B cell (primary cell): ENCODE data around the gene ZNHIT2. TPM values are rescaled to one million over a fixed set of nuclear protein-coding genes. Genes with fewer than 3 reads are reported as not detected.
A peak's percentile ranks its signal among the peaks of the same experiment; 100 is the strongest.

Experiments used
- ATAC-seq: fragments of 200-7000 bp; cut with Tn5 transposase; one replicate; pipeline ENCODE4 v1.10.0; 2021; ENCODE audit warnings: low read depth, mild to moderate bottlenecking, moderate number of reproducible peaks, moderate library complexity
- CTCF ChIA-PET: fragments of 350-600 bp; sonication (Branson Sonifier 250); formaldehyde crosslinking; loops from one replicate; lab custom pipeline; 2021; ENCODE audit warnings: antibody characterized with exemption, inconsistent platforms; lab: Charles Lee
- POLR2A ChIA-PET: fragments of 350-600 bp; sonication (Branson Sonifier 250); formaldehyde crosslinking; loops from one replicate; lab custom pipeline; 2021; ENCODE audit warnings: antibody characterized with exemption; lab: Charles Lee
- DNase-seq: peaks from one replicate; pipeline ENCODE4 v3.0.0; 2013
- H2AFZ ChIP-seq: 2 replicates; pipeline ENCODE4 v1.6.1; 2012; ENCODE audit warnings: mild to moderate bottlenecking, low read depth, low read length; ENCODE audit not compliant: insufficient read depth, poor library complexity, severe bottlenecking
- H3K27ac ChIP-seq, 2 donors: 1 replicate in 1 of 2; 2 replicates in 1 of 2; pipeline ENCODE4 v1.5.1; 2012 to 2013; ENCODE audit warnings: low read length in 2 of 2, mild to moderate bottlenecking in 2 of 2, moderate library complexity in 1 of 2
- H3K27me3 ChIP-seq, 4 experiments: fragments of 200-600 bp in 1 of 4; sonication (generic) in 1 of 4; replicated peaks in 1 of 4; 1 replicate in 2 of 4; 2 replicates in 2 of 4; pipeline versions ENCODE4 v1.6.1 to v1.7.0; 2013 to 2016; ENCODE audit warnings: low read length in 3 of 4, mild to moderate bottlenecking in 2 of 4, mixed read lengths in 1 of 4, moderate library complexity in 1 of 4; ENCODE audit not compliant: insufficient read depth in 4 of 4, control insufficient read depth in 3 of 4; ENCODE audit errors: control extremely low read depth in 1 of 4
- H3K36me3 ChIP-seq, 2 experiments: replicated peaks in 1 of 2; 1 replicate in 1 of 2; 2 replicates in 1 of 2; pipeline versions ENCODE4 v1.6.1 to v1.7.1; 2013; ENCODE audit warnings: low read length in 1 of 2; ENCODE audit not compliant: insufficient read depth in 2 of 2, control insufficient read depth in 1 of 2; ENCODE audit errors: control extremely low read depth in 1 of 2, extremely low read depth in 1 of 2
- H3K4me1 ChIP-seq, 2 donors: fragments of 200-600 bp in 1 of 2; sonication (generic) in 1 of 2; 1 replicate in 1 of 2; 2 replicates in 1 of 2; pipeline versions ENCODE4 v1.5.1 to v1.6.1; 2013 to 2017; ENCODE audit warnings: low read length in 2 of 2; ENCODE audit not compliant: control insufficient read depth in 2 of 2, insufficient read depth in 2 of 2
- H3K4me2 ChIP-seq: replicated peaks from 2 replicates; pipeline ENCODE3; 2012; ENCODE audit warnings: mild to moderate bottlenecking, low read depth, low read length; ENCODE audit not compliant: poor library complexity, severe bottlenecking
- H3K4me3 ChIP-seq, 5 experiments: fragments of 200-600 bp in 1 of 5; sonication (generic) in 1 of 5; 1 replicate in 3 of 5; 2 replicates in 2 of 5; pipeline versions ENCODE4 v1.5.1 to v1.7.0; 2011 to 2016; ENCODE audit warnings: low read length in 4 of 5, mild to moderate bottlenecking in 4 of 5, low read depth in 2 of 5, control low read depth in 1 of 5, moderate library complexity in 1 of 5; ENCODE audit not compliant: insufficient read depth in 1 of 5; ENCODE audit errors: control extremely low read depth in 1 of 5, extremely low read depth in 1 of 5
- H3K79me2 ChIP-seq: fragments of 200-600 bp; sonication (generic); one replicate; pipeline ENCODE4 v1.6.0; 2016; ENCODE audit warnings: low read length; ENCODE audit not compliant: control insufficient read depth, insufficient read depth
- H3K9ac ChIP-seq: fragments of 200-600 bp; sonication (generic); 2 replicates; pipeline ENCODE4 v1.6.1; 2017; ENCODE audit warnings: mild to moderate bottlenecking, low read length, moderate library complexity
- H3K9me3 ChIP-seq, 3 donors: one replicate each; pipeline versions ENCODE4 v1.6.1 to v1.7.1; 2013; ENCODE audit warnings: low read length in 2 of 3; ENCODE audit not compliant: control insufficient read depth in 2 of 3, insufficient read depth in 1 of 3; ENCODE audit errors: control extremely low read depth in 1 of 3
- H4K20me1 ChIP-seq: 2 replicates; pipeline ENCODE4 v1.6.0; 2012; ENCODE audit warnings: mild to moderate bottlenecking, low read length; ENCODE audit not compliant: insufficient read depth, control insufficient read depth, poor library complexity, severe bottlenecking
- H3K27ac Mint-ChIP-seq: one replicate; pipeline ENCODE4 v1.8.0; 2021; ENCODE audit warnings: mixed read lengths
- H3K27me3 Mint-ChIP-seq: one replicate; pipeline ENCODE4 v1.8.0; 2021; ENCODE audit warnings: mixed read lengths
- H3K4me1 Mint-ChIP-seq: one replicate; pipeline ENCODE4 v1.8.0; 2021; ENCODE audit warnings: mixed read lengths
- H3K4me3 Mint-ChIP-seq: one replicate; pipeline ENCODE4 v1.8.0; 2021; ENCODE audit warnings: mixed read lengths
- H3K9me3 Mint-ChIP-seq: one replicate; pipeline ENCODE4 v1.8.0; 2022; ENCODE audit warnings: mixed read lengths; ENCODE audit not compliant: insufficient read depth
- EZH2 ChIP-seq: IDR thresholded peaks from 2 replicates; pipeline ENCODE4 v1.6.1; 2012; ENCODE audit warnings: borderline replicate concordance, low read depth, mild to moderate bottlenecking, moderate library complexity, low read length; ENCODE audit not compliant: insufficient read depth, poor library complexity, severe bottlenecking
- whole genome bisulfite sequencing: methylation state at CpG from one replicate; pipeline ENCODE4 v1.1.5; 2013; ENCODE audit warnings: missing lambda C conversion rate; ENCODE audit not compliant: insufficient coverage; 5-methylcytosine and 5-hydroxymethylcytosine counted together
- intact Hi-C: fragments of 100-400 bp; cut with micrococcal nuclease; formaldehyde crosslinking; loops from one replicate; pipeline ENCODE4 v1.10.0; 2022
- polyA plus RNA-seq: library from polyadenylated mRNA; depleted of rRNA; stranded (reverse); fragments of >200 nt; gene quantifications from 2 replicates; pipeline ENCODE4 v1.2.3, GENCODE V29; 2012
- total RNA-seq, 2 donors: library from RNA; stranded (reverse); fragments of 120-200 nt in 1 of 2; gene quantifications; 1 replicate in 1 of 2; 2 replicates in 1 of 2; pipeline versions ENCODE4 v1.2.3 to v1.2.4, GENCODE V29; 2013 to 2022
- TF ChIP-seq, protein P1 (sequence below): fragments of 200-600 bp; IDR thresholded peaks from one replicate; pipeline ENCODE4 v1.8.0; 2022; ENCODE audit warnings: antibody characterized with exemption, mild to moderate bottlenecking

The ZNHIT2 gene
- total and polyA plus RNA-seq, 2 donors (not counting 1 experiment from before 2014, with no cell fraction given) = 6.2 to 14.1 TPM

DNA sequence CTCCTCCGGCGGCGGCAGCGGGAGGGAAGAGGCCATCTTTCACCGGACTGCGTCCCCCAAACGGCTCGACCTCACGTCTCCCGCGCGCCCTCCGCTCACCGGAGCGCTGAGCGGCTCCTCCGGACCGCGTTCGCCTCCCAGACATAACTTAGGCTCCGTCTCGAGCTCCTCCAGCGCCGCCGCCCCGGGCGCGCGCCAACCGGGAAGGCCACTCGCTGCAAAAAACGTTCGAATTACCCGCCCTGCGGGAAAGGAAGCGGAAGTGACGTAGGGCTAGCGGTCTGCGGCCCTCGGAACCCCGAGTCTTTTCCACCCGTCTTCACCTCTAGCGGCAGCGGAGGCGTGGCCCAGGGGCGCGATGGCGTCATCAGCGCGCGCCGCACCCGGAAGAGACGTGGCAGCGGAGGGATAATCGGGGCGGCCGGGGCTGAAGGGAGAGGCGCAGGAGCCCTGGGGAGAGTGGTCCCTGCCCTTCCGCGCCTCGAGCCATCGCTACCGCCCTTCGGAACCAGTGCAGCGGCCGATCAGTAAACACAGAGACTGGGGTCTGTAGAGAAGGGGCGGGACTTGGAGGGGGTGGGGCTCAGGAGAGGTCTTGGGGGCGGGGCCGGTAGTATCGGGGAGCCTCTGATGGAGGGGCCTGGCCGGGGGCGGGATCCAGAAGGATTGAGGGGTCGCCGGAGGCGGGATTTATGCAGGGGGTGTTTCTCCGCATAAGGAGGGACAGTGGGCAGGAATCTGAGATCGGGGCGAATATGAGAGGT lies 33.5 kb downstream of the ZNHIT2 start, which contains the start of the genes CDCA5 and ZFPL1:
CDCA5 (minus strand) TSS at position 207 of the 764 bp plus-strand sequence; CDS start at position 145, 62 bp downstream.
ZFPL1 (plus strand) TSS at position 389 of the 764 bp plus-strand sequence. CDS start 477 bp downstream, outside the sequence.
- POLR2A ChIA-PET = no interaction called here
- peak within 1 kb of the TSS; percentile 88 for H3K4me2 ChIP-seq
- peak within 1 kb of the TSS; percentile 98 for H2AFZ ChIP-seq
- DNase-seq (peak; percentile 98), ATAC-seq (peak; percentile 87)
- H3K4me3 Mint-ChIP-seq = peak within 1 kb of the TSS; percentile 98
- peak within 1 kb of the TSS; percentile 61 to 81 (median 76) for H3K4me3 ChIP-seq
- peaks cover 8% of the 10 kb centered on the region for H4K20me1 ChIP-seq
- H3K27ac Mint-ChIP-seq = peak within 1 kb of the TSS; percentile 100
- peaks cover 24% of the 10 kb centered on the region for H3K79me2 ChIP-seq
- H3K4me1 Mint-ChIP-seq = peaks cover 28% of the 10 kb centered on the region
- peak within 1 kb of the TSS; percentile 91 to 94 for H3K27ac ChIP-seq
- H3K9me3 ChIP-seq = no peaks in the 10 kb centered on the region
- H3K9me3 Mint-ChIP-seq = no peaks in the 10 kb centered on the region
- peaks cover 0 to 40% of the 10 kb centered on the region in 2 experiments for H3K36me3 ChIP-seq
- H3K9ac ChIP-seq = peak within 1 kb of the TSS; percentile 86
- no peaks in the 10 kb centered on the region for H3K27me3 ChIP-seq
- H3K4me1 ChIP-seq = peaks cover 12 to 19% of the 10 kb centered on the region in 2 donors
- TF ChIP-seq EZH2 = no peak
- TF ChIP-seq, protein P1, sequence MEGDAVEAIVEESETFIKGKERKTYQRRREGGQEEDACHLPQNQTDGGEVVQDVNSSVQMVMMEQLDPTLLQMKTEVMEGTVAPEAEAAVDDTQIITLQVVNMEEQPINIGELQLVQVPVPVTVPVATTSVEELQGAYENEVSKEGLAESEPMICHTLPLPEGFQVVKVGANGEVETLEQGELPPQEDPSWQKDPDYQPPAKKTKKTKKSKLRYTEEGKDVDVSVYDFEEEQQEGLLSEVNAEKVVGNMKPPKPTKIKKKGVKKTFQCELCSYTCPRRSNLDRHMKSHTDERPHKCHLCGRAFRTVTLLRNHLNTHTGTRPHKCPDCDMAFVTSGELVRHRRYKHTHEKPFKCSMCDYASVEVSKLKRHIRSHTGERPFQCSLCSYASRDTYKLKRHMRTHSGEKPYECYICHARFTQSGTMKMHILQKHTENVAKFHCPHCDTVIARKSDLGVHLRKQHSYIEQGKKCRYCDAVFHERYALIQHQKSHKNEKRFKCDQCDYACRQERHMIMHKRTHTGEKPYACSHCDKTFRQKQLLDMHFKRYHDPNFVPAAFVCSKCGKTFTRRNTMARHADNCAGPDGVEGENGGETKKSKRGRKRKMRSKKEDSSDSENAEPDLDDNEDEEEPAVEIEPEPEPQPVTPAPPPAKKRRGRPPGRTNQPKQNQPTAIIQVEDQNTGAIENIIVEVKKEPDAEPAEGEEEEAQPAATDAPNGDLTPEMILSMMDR = no peak
- H3K27me3 Mint-ChIP-seq = no peaks in the 10 kb centered on the region
- intact Hi-C loops = loop anchor here (1.0 kb wide), 9 partner anchors 12 to 167 kb away; partner anchors contain the start of genes ARL2, ATG2A, FAU and MRPL49
- CTCF ChIA-PET = interaction anchor here (0.5 to 2.0 kb wide), 3 partner anchors 27 to 50 kb away, joined by 3 to 8 read pairs (median 6); partner anchors contain the start of gene SAC3D1
- under 1% methylated on average over 77 of the region's 79 CpGs for WGBS
